GM13976 (cell line): ENCODE data around the gene SNRNP35.

Experiments used
- DNase-seq: peaks from one replicate; pipeline ENCODE4 v3.0.0; 2012; ENCODE audit warnings: low spot score
- in situ Hi-C: fragments of 300-500 bp; cut with MboI; formaldehyde crosslinking; loops from one replicate; pipeline ENCODE4 v1.12.0; 2022; ENCODE audit warnings: low sequenced_read_pairs, mixed read lengths, inconsistent platforms; ENCODE audit not compliant: unreplicated experiment
- TF ChIP-seq, protein P1 (sequence below): IDR thresholded peaks from 2 replicates; pipeline ENCODE4 v1.5.1; 2012; ENCODE audit warnings: borderline replicate concordance, mild to moderate bottlenecking; ENCODE audit not compliant: insufficient read depth; ENCODE audit errors: extremely low read depth, missing control alignments, control extremely low read depth

The SNRNP35 gene

DNA sequence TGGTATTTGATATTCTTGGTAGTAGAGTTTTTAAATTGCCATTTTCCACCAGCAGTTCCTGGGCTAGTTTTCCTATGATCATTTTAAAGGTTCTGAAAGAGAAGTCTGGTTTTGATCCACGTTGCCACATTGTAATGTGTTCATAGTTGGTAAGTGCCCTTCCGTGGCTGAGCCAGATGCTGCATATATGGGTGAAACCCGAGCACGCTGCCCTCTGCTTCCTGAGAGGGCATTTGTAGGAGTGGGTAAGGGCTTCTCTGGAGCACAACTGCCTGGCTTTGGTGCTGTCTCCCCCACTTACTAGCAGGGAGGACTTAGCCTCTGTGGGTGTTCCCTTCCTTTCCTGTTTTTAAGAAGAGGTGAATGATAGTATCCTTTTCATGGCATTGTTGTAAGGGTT lies 7.1 kb downstream of the SNRNP35 start:
- TF ChIP-seq, protein P1, sequence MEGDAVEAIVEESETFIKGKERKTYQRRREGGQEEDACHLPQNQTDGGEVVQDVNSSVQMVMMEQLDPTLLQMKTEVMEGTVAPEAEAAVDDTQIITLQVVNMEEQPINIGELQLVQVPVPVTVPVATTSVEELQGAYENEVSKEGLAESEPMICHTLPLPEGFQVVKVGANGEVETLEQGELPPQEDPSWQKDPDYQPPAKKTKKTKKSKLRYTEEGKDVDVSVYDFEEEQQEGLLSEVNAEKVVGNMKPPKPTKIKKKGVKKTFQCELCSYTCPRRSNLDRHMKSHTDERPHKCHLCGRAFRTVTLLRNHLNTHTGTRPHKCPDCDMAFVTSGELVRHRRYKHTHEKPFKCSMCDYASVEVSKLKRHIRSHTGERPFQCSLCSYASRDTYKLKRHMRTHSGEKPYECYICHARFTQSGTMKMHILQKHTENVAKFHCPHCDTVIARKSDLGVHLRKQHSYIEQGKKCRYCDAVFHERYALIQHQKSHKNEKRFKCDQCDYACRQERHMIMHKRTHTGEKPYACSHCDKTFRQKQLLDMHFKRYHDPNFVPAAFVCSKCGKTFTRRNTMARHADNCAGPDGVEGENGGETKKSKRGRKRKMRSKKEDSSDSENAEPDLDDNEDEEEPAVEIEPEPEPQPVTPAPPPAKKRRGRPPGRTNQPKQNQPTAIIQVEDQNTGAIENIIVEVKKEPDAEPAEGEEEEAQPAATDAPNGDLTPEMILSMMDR: no peak
- no peak for DNase-seq
- in situ Hi-C loops: no loop called here

DNA sequence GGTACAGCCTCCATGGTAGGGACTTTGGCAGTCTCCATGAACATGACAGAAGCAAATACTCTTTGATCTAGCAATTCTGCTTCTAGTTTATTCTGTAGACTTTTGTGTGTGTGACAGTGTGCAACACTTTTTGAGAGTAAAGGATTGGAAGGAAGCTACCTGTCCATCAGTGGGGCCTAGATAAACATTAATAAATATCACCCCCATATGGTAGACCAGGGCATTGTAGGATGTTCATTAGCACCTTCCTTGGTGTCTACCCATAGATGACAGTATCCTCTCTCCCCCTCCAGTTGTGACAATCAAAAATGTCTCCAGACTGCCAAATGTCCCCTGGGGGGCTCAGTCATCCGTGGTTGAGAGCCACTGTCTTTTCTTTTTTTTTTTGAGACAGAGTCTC lies 10.8 kb downstream of the SNRNP35 start:
- TF ChIP-seq, protein P1: peak; percentile 45
- peak; percentile 72 for DNase-seq
- in situ Hi-C loops: no loop called here

DNA sequence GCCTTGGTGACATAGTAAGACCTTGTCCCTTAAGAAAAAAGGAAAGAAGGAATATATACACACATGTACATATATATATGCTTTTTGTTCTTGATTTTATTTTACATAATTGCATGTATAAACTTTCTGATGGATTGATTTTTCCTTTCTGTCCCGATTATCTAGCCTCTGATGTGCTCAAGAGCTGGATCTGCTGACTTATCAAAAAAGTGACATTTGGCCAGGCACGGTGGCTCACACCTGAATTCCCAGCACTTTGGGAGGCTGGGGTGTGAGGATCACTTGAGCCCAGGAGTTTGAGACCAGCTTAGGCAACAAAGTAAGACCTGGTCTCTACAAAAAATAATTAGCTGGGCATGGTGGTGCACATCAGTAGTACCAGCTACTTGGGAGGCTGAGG lies 12.0 kb downstream of the SNRNP35 start:
- in situ Hi-C loops: no loop called here
- DNase-seq: no peak
- TF ChIP-seq, protein P1: no peak

DNA sequence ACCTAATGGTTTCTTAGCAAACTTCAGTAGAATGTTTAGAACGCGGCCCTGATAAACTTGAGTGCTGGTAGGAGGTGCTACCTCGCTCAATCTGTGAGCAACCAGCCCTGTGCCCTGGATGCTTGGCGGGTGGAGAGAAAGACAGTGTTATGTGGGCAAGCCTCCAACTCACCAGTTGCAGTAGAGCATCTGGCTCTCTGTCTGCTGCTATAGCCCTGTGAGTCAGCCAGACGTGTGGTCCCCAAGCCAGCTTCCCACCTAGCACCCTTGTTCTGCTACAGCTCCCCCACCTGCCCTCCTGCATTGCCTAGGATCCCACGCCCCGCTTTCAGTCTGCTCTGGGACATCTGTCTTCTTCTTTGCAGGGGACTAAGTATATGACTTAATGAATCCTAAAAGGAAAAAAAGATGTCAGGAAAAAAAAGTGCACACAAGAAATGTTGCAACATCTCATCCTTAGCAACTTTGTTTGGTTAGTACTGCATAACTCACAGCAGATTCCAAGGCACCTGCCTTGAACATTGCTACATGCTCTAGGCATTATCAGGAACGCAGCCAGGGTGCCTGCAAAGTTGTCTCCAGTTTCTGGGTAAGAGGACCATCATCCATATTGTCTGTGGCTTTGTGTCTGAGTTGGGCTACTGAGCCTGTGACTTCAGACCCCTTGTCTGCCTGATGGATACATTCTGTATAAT lies 13.6 kb downstream of the SNRNP35 start:
- in situ Hi-C loops: no loop called here
- no peak for DNase-seq
- TF ChIP-seq, protein P1: no peak

DNA sequence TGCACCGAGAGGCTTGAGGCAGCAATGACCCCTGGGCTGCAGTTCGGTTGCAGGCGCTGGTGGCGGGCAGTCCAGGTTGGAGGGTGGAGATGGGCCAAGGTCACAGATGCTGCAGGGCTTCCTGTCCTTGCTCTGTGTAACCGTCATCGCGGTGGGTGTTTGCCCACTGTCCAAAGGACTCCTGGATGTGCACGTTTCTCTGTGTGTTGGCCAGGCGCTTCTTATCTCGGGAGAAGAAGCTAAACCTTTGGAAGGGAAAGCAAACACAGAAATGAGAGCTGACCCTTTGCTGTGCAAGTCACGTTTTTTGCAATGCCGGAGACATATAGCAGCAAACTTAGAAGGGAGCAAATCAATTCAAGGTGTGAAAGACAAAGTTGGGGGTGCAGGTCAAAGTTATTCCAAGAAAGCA lies 14.5 kb downstream of the SNRNP35 start:
- TF ChIP-seq, protein P1: no peak
- DNase-seq: no peak
- in situ Hi-C loops: no loop called here

DNA sequence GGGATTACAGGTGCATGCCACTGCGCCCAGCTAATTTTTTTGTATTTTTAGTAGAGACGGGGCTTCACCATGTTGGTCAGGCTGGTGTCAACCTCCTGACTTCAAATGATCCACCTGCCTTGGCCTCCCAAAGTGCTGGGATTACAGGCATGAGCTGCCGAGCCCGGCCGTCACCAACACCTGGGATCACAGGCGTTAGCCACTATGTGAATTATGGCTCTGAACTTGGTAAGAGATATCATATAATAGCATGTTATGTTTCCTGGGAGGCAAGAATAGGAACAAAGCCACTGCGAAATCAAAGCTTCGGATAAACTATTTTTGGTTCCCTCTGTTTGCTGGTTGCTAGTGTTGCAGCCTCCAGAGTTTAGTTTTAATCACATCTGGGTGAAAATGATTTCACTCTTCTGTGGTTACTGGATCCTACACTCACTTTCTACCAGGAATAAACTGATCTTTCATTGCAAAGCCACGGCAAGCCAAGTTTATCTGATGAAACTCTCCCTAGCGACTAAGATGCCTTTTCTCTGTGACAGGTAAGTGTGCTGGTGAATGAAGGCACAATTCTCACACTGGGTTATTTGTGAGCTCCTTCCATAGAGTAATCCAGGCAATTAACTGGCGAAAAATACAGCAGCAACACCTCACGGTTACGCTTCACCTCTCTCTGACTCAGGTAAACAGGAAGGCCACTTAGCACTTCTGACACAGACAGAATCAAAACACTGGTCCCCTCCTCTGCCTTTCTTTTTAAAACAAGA lies 16.7 kb downstream of the SNRNP35 start:
- TF ChIP-seq, protein P1: no peak
- DNase-seq: no peak

DNA sequence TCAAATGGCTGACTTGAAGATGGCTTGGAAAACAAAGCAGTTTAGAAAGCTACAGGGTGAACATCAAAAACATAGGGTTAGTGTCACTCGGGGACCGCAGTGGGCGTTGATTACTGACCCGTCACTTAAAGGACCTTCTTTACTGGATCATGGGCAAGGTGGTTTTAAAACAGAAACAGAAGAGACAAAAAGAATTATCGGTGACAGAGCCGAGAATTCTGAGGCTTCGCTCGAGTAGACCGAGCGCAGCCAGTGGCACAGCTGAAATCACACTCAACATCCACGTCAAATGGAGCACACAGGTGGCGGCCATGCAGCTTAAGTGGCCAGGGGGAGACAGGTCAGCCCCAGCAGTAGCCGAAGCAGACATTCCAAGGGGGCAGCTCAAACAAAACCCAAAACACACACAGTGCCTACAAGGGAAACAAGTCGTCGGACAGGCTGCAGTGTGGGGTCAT lies 17.3 kb downstream of the SNRNP35 start:
- DNase-seq: no peak
- in situ Hi-C loops: no loop called here
- TF ChIP-seq, protein P1: no peak

More for the DNA sequence above, 16.7 kb downstream of the SNRNP35 start:
- in situ Hi-C loops: no loop called here
